Activated CD4-positive, alpha-beta T cell treated with anti-CD3 and anti-CD28 coated beads for 4 hours (primary cell): ENCODE results near the gene POLR2H.

Source experiments
- DNase-seq, 2 donors: peaks; one replicate each; pipeline ENCODE4 v3.0.0-alpha.2; 2020

POLR2H gene

GRCh38 chr3:184361532-184361931, at the start of gene POLR2H, which contains the start of gene CLCN2:
Gene POLR2H (plus strand): TSS chr3:184361710. CDS start chr3:184363493, 1,783 bp downstream.
Gene CLCN2 (minus strand): TSS chr3:184361605. CDS start chr3:184361479, 126 bp downstream.
- DNase-seq: peak; percentile 25 to 36

DNA sequence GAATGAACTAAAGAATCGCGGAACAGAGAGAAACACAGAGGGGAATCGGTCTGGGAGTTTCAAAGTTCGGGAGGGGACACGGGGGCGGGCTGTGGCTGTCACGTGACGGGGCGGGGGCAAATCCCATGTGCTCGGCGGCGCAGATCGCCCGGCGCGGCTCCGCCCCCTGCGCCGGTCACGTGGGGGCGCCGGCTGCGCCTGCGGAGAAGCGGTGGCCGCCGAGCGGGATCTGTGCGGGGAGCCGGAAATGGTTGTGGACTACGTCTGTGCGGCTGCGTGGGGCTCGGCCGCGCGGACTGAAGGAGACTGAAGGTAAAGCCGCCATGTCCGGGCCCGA, 47.2 kb upstream of the POLR2H start, which contains the start of gene EIF4G1:
Gene EIF4G1, plus strand, starts transcription at position 244 of the 337 bp plus-strand sequence. CDS start 1,191 bp downstream, outside the sequence.
- DNase-seq: peak; percentile 92 to 93

DNA sequence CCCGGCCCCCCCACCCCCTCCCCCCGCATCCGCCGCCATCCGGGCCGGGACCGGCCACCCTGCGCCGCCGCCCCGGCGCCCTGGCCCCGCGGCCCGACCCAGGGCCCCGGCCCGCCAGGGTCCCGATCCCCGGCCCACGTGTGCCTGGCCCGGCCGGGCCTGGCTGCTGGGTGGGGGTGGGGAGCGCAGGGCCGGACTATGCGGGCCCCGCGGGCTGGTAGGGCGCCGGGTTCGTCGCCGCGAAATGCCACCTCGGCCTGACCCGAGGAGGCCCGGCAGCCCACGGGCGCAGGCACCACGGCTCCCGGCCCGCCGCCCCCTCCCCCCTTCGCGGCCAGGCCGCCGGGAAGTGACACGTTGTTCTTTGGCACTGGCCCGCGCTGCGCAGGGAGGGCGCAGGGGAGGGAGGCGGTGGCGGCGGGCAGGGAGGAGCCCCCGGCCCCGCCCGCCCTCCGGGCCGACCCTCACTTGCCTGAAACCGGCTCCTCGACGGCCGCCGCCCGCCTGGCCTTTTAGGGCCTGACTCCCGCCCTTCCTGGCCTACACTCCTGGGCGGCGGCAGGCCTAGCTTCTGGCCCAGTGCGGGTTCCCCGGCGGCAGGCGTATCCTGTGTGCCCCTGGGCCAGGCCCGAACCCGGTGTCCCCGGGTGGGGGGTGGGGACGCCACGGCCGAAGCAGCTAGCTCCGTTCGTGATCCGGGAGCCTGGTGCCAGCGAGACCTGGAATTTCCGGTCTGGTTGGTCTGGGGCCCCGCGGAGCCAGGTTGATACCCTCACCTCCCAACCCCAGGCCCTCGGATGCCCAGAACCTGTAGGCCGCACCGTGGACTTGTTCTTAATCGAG, 46.6 kb upstream of the POLR2H start:
- DNase-seq: peak; percentile 56 to 66

DNA sequence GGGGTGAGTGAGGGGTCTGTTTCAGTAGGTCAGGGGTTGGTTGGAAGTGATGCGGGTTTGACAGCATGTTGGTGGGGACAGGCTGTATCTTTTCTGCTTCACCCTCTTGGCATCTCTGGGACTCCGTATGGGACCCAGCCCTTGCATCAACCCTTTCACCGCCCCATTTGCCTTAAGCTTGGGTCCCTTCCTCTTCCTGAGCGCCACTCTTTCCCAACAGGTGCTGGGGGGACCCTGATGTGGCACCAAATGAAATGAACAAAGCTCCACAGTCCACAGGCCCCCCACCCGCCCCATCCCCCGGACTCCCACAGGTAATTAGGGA, 46.0 kb upstream of the POLR2H start:
- no peak for DNase-seq

DNA sequence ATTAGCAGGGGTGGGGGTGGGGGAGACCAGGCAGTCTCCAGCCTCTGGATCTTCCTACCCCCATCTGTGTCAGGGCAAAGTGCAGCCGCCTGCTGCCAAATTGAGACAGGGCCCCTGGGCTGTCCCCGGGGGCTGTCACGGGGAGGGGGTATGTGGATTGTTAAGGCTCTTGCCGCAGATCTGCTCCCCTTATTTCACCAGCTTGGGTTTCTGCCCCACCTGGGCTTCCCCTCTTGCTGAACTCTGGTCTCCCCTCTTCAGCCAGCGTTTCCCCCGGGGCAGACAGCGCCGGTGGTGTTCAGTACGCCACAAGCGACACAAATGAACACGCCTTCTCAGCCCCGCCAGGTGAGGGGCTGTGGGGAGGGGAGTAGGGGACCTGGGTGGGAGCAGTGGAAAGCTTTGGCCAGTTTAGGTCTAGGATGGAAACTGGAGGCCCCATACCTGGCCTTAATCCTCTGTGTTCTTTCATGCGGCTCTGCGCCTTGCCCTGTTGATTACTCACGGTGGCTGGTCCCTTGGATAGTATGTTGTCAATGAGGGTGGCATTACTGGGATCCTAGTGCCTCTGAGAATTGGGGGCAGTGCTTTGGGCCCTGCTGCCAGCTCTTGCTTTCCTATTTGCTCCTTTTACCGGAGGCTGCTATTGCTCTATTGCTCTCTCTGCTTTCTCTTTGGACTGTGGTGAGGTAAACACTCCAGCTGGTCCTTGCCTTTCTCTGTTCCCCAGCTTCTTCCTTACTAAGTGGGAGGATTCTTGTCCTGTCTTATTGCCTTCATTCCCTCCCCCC, 45.4 kb upstream of the POLR2H start:
- no peak for DNase-seq

- DNase-seq: no peak
Measured at GRCh38 chr3:184316792-184317191, 44.7 kb upstream of the POLR2H start.

- DNase-seq: no peak
Measured at GRCh38 chr3:184317201-184317600, 44.3 kb upstream of the POLR2H start.

DNA sequence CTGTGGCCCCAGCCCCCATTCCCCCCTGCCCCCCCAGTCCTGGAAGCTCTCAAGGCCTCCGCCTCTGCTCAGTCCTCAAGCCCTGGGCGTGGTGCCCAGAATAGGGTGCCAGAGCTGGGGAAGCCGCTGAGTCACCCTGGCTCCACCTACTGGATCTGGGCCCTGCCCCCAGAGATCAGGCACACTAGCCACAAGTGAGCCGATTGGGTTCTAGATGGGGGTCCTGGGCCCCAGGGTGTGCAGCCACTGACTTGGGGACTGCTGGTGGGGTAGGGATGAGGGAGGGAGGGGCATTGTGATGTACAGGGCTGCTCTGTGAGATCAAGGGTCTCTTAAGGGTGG, 41.4 kb upstream of the POLR2H start:
- DNase-seq: peak; percentile 52 to 62

DNA sequence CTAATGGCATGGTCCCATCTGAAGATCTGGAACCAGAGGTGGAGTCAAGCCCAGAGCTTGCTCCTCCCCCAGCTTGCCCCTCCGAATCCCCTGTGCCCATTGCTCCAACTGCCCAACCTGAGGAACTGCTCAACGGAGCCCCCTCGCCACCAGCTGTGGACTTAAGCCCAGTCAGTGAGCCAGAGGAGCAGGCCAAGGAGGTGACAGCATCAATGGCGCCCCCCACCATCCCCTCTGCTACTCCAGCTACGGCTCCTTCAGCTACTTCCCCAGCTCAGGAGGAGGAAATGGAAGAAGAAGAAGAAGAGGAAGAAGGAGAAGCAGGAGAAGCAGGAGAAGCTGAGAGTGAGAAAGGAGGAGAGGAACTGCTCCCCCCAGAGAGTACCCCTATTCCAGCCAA, 39.8 kb upstream of the POLR2H start:
- no peak for DNase-seq

DNA sequence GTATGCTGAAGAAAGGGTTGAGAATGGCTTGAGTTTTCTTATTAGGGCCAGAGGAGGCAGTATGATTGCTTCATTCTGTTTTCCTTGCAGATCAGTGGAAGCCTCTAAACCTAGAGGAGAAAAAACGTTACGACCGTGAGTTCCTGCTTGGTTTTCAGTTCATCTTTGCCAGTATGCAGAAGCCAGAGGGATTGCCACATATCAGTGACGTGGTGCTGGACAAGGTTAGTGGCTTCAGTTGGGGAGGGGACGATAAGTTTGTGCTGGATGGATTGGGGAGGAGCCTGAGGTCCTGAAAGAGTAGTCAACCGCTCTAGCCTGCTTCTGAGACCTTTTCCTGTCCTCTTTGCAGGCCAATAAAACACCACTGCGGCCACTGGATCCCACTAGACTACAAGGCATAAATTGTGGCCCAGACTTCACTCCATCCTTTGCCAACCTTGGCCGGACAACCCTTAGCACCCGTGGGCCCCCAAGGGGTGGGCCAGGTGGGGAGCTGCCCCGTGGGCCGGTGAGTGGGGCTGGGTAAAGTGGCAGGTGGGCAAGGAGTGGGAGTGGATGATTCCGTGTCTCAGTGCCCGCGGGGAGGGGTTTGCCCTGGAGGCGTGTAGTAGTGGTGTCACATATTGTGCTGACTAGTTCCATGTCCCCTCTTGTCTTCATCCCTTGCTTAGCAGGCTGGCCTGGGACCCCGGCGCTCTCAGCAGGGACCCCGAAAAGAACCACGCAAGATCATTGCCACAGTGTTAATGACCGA, 38.6 kb upstream of the POLR2H start:
- DNase-seq: no peak

GRCh38 chr3:184323696-184324095, 37.8 kb upstream of the POLR2H start:
- DNase-seq: no peak

DNA sequence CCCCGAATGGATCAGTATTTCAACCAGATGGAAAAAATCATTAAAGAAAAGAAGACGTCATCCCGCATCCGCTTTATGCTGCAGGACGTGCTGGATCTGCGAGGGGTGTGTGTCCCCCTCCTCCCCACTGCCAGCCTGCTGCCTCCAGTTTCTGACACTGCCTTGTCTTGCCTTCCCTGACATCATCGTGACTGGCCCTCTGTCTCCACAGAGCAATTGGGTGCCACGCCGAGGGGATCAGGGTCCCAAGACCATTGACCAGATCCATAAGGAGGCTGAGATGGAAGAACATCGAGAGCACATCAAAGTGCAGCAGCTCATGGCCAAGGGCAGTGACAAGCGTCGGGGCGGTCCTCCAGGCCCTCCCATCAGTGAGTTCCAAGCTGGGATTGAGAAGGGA, 36.2 kb upstream of the POLR2H start:
- DNase-seq: no peak

DNA sequence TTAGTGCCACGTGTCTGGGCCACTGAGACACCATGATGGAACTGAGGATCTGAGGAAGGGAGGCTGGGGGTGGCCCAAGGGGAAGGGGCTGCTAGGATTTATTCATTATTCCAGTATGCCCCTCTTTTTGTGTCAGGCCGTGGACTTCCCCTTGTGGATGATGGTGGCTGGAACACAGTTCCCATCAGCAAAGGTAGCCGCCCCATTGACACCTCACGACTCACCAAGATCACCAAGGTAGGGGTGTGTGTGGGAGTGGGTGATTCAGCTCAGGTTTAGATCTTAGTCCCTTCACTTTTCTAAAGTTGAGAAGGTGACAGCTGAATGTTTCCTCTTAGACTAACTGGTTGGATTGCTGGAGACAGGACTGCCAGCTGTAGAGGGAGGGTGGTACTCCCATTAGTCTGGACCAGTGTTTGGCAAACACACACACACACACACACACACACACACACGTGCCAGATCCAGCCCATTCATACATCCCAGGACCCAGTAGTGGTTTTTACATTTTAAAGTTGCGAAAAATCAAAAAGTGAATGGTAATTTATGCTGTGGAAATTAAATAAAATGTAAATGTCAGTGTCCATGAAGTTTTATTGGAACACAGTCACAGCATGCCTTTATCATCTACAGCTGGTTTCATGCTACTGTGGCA, 35.7 kb upstream of the POLR2H start:
- peak; percentile 40 to 48 for DNase-seq

DNA sequence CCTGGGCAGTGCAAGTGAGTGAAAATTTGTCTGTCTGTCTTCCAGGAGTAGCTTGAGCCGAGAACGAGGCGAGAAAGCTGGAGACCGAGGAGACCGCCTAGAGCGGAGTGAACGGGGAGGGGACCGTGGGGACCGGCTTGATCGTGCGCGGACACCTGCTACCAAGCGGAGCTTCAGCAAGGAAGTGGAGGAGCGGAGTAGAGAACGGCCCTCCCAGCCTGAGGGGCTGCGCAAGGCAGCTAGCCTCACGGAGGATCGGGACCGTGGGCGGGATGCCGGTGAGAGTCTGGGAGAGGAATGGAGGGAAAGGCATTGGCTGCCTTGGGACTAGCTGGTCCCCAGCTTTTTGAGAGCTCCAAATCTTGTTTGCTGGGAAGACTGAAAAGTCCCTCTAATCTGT, 34.3 kb upstream of the POLR2H start:
- DNase-seq: no peak

DNA sequence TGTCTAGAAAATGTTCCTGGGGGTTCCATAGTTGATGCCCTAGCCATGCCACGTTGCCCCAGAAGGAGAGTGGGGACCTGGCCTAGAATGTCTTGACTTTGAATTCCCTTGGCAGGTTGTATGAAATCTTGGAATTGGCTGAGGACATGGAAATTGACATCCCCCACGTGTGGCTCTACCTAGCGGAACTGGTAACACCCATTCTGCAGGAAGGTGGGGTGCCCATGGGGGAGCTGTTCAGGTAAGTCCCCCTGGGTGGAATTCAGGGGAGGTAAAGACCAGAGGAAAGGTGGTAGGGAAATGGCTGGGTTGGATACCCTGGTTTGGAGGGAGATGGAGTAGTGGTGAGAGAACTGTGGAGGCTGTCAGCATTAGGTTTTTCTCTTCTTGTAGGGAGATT, 33.0 kb upstream of the POLR2H start:
- DNase-seq: no peak

DNA sequence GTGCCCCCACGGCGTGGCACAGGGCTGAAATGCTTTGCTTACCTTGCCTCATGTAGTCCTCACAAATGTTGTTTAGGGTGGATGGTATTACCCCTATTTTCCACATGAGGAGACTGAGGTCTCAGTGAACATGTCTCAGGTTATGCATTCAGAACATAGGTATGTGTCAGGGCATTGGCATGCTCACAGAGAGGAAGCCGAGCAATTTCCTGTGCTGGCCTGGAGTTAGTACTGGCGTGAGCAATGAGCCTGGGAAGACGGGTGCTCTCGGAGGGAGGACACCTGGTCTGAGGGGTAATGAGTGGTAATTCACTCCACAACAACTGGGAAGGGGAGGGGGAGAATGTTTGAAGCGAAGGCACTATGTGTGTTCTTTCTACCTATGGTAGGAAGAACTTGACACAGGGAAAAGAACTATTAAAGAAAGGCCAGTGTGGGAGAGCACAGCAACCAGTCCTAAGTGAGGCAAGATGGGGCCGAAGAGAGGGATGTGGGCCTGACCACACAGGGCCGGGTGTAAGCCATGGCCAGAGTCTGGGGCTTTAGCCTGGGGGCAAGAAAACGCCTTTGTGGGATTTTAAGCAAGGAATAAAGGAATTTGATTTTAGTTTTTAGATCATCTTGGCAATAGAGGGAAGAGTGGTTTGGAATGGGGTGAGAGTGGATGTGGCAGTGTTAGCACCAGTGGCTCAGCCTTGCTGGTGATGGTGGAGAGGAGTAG, 29.0 kb upstream of the POLR2H start:
- DNase-seq: no peak

DNA sequence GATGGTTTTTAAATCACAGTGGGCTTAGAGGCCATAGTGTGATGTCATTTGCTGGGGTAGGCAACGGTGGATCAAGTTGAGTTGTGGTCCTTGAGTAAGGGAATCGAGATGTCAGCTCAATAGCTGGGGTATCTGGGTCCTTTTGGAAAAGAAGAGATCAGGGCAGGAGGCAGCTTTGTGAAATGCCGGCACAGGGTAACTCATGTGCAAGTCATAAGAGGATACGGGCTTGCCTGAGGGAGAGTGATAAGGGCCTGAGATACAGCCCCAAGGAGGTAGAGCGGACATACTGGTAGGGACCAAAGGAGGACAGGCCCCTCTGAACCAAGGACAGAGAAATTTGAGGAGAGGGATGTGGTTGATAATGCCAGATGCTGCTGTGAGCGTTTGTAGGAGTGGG, 28.3 kb upstream of the POLR2H start:
- DNase-seq: no peak

DNA sequence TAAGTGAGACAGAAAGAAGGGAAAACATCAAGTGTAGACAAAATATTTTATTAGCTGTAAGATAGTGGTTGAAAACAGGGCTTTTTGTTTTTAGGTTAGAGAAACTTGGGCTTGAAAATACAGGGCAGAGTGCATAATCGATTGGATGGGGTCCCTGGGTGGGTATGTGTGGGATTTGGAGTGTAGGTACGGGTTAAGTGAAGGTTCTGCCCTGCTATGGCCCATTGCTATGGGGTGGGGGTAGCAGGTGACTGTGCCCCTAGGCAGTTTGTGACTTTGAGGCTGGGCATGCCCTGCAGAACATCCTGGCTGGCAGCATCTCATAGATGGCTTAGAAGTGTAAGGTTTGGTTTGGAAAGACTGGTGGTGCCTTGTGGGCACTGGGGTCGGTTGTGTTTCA, 27.8 kb upstream of the POLR2H start:
- no peak for DNase-seq

GRCh38 chr3:184334470-184335158, 26.9 kb upstream of the POLR2H start:
- peak; percentile 26 to 48 for DNase-seq

- no peak for DNase-seq
Measured at GRCh38 chr3:184335291-184335660, 26.2 kb upstream of the POLR2H start.

GRCh38 chr3:184335661-184336546, 25.6 kb upstream of the POLR2H start:
- peak; percentile 87 to 89 for DNase-seq
